Keratinocyte (primary cell): ENCODE results near the gene BOD1L1.

Source experiments
- EZH2 ChIP-seq: IDR thresholded peaks from one replicate; pipeline ENCODE4 v1.6.1; 2012; ENCODE audit warnings: inconsistent platforms, mild to moderate bottlenecking, low read length, moderate library complexity
- TF ChIP-seq, protein P1 (sequence below), 3 experiments: IDR thresholded peaks in 1 of 3; conservative IDR thresholded peaks in 1 of 3; optimal IDR thresholded peaks in 1 of 3; 2 replicates in 2 of 3; 3 replicates in 1 of 3; pipeline versions ENCODE3 to v1.5.1; 2011; ENCODE audit warnings: low read length in 3 of 3, mild to moderate bottlenecking in 3 of 3, moderate library complexity in 2 of 3, control low read depth in 1 of 3, inconsistent platforms in 1 of 3; ENCODE audit not compliant: insufficient read depth in 2 of 3; ENCODE audit errors: extremely low read depth in 1 of 3

DNA sequence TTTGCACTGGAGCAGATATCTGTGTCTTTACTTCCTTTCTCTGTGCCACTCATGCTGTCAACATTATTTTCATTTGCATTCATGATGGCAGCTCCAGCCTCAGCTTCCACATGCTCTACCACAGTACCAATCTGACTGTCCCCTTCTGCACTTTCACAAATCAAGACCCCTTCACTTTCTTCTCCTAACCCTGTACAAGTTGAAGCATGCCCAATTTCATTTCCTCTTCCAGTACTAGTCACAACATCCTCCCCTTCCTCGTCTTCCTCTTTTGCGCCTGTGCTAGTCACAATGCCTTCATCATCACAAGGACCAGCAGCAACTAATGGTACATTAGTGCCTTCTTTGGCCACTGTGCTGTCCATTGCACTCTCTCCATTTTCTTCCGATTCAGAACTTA lies 26.5 kb downstream of the BOD1L1 start:
- TF ChIP-seq, protein P1, sequence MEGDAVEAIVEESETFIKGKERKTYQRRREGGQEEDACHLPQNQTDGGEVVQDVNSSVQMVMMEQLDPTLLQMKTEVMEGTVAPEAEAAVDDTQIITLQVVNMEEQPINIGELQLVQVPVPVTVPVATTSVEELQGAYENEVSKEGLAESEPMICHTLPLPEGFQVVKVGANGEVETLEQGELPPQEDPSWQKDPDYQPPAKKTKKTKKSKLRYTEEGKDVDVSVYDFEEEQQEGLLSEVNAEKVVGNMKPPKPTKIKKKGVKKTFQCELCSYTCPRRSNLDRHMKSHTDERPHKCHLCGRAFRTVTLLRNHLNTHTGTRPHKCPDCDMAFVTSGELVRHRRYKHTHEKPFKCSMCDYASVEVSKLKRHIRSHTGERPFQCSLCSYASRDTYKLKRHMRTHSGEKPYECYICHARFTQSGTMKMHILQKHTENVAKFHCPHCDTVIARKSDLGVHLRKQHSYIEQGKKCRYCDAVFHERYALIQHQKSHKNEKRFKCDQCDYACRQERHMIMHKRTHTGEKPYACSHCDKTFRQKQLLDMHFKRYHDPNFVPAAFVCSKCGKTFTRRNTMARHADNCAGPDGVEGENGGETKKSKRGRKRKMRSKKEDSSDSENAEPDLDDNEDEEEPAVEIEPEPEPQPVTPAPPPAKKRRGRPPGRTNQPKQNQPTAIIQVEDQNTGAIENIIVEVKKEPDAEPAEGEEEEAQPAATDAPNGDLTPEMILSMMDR (optimal IDR thresholded peaks at IDR 0.05 in 1 of 3, IDR thresholded peaks at IDR 0.05 in 1 of 3, conservative IDR thresholded peaks at IDR 0.05 in 1 of 3; ENCODE audit: extremely low read depth in 1 of 3, insufficient read depth in 2 of 3, low read length in 3 of 3) = no peak
- no peak for TF ChIP-seq EZH2
